ENCODE results near the gene PELI3.

- no peak for TF ChIP-seq EZH2 (IDR thresholded peaks at IDR 0.05; ENCODE audit: low read length)
- TF ChIP-seq CTCF (optimal IDR thresholded peaks at IDR 0.05 in 1 of 3, IDR thresholded peaks at IDR 0.05 in 1 of 3, conservative IDR thresholded peaks at IDR 0.05 in 1 of 3; ENCODE audit: extremely low read depth in 1 of 3, insufficient read depth in 2 of 3, low read length in 3 of 3) = no peak
Observed at GRCh38 chr11:66450560-66450959, 16.1 kb upstream of the PELI3 start.
